SK-N-MC (cell line): ENCODE data around the gene BAX.
"Not testable (repeated sequence)": the region's sequence is repeated elsewhere in the genome, so short reads cannot be mapped to it uniquely, and the experiment has no call there.

Source experiments
- EZH2 ChIP-seq: fragments of 200-600 bp; sonication (generic); IDR thresholded peaks from one replicate; pipeline ENCODE4 v1.6.1; 2017; ENCODE audit warnings: antibody characterized with exemption
- FOXP2 ChIP-seq: optimal IDR thresholded peaks from 2 replicates; pipeline ENCODE3; 2011; ENCODE audit warnings: mild to moderate bottlenecking, moderate library complexity; ENCODE audit not compliant: insufficient read depth; ENCODE audit errors: extremely low read length, control extremely low read depth
- POLR2AphosphoS5 ChIP-seq: IDR thresholded peaks from 2 replicates; pipeline ENCODE4 v1.6.1; 2012; ENCODE audit warnings: mild to moderate bottlenecking, low read depth, low read length, borderline replicate concordance

DNA sequence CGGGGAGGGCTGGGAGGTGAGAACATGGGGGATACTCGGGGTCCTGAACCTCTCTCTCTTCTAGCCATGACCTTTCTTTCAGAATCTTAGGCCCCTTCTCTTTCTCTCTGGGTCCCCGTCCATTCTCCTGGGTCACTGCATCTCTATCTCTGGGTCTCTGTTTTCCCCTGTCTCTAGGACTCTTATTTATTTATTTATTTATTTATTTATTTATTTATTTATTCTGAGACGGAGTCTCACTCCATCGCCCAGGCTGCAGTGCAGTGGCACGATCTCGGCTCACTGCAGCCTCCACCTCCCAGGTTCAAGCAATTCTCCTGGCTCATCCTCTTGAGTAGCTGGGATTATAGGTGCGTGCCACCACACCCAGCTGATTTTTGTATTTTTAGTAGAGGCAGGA lies 35.4 kb upstream of the BAX start:
- TF ChIP-seq POLR2AphosphoS5, EZH2, FOXP2: not testable (repeated sequence)
